Choroid plexus epithelial cell (primary cell): Measurements from ENCODE around the gene GPSM3.

Source experiments
- DNase-seq: peaks from one replicate; pipeline ENCODE4 v3.0.0-alpha.2; 2010; ENCODE audit warnings: low read depth
- H3K4me3 ChIP-seq: 2 replicates; pipeline ENCODE4 v1.5.1; 2011; ENCODE audit warnings: low read depth, mild to moderate bottlenecking, control low read depth, low read length, moderate library complexity
- CTCF ChIP-seq: conservative IDR thresholded peaks from 2 replicates; pipeline ENCODE4 v1.5.1; 2011; ENCODE audit warnings: low read depth, mild to moderate bottlenecking, control low read depth, inconsistent platforms, low read length, moderate library complexity

The GPSM3 gene

GRCh38 chr6:32192608-32193039 is at the start of gene GPSM3:
TSS of gene GPSM3 (minus strand) at chr6:32192643. CDS start at chr6:32192513, 130 bp downstream.
- DNase-seq: peak; percentile 56
- peak within 1 kb of the TSS; percentile 44 for H3K4me3 ChIP-seq
- no peak for TF ChIP-seq CTCF

- peak; percentile 19 for TF ChIP-seq CTCF
- H3K4me3 ChIP-seq: no peak overlapping the region
- no peak for DNase-seq
Measured at GRCh38 chr6:32240686-32241085, 48.2 kb upstream of the GPSM3 start.

GRCh38 chr6:32239462-32239861 is 47.0 kb upstream of the GPSM3 start:
- no peak for DNase-seq
- TF ChIP-seq CTCF: no peak
- H3K4me3 ChIP-seq: no peak overlapping the region

GRCh38 chr6:32234934-32235333 is 42.5 kb upstream of the GPSM3 start:
- H3K4me3 ChIP-seq: no peak overlapping the region
- TF ChIP-seq CTCF: no peak
- DNase-seq: no peak

- no peak for DNase-seq
- TF ChIP-seq CTCF: no peak
- H3K4me3 ChIP-seq: no peak overlapping the region
Measured at GRCh38 chr6:32226434-32226833, 34.0 kb upstream of the GPSM3 start.

GRCh38 chr6:32224696-32225095 is 32.3 kb upstream of the GPSM3 start:
- no peak for TF ChIP-seq CTCF

More at GRCh38 chr6:32224696-32225095, 32.3 kb upstream of the GPSM3 start:
- H3K4me3 ChIP-seq: no peak overlapping the region
- DNase-seq: no peak
